ENCODE measurements around the gene CNTNAP2. TPM values are rescaled to one million over a fixed set of nuclear protein-coding genes. Genes with fewer than 3 reads are reported as not detected.

The CNTNAP2 gene
- total RNA-seq, 4 donors from 2014 or later: 0.25 to 0.89 (median 0.30) TPM; not detected in 1

- no peaks in the 10 kb centered on the region for H3K36me3 ChIP-seq
- DNase-seq (ENCODE audit: low spot score in 2 of 2): no peak
- TF ChIP-seq POLR2A (IDR thresholded peaks at IDR 0.05) (no peak), CTCF (IDR thresholded peaks at IDR 0.05) (no peak)
- WGBS: 87% methylated on average over 10 of the region's 10 CpGs
- H3K27ac ChIP-seq: no peak overlapping the region
- peaks cover 7% of the 10 kb centered on the region for H3K4me1 ChIP-seq
- no peaks in the 10 kb centered on the region for H3K9me3 ChIP-seq
- H3K27me3 ChIP-seq: no peaks in the 10 kb centered on the region
- no peak overlapping the region for H3K4me3 ChIP-seq
Observed at GRCh38 chr7:148261523-148261922, 2144.9 kb downstream of the CNTNAP2 start.

- DNase-seq (ENCODE audit: low spot score in 2 of 2): no peak
- 57% methylated on average over 12 of the region's 12 CpGs for WGBS
- Histone ChIP-seq H3K27ac (no peak overlapping the region), H3K4me1 (peaks cover 7% of the 10 kb centered on the region), H3K4me3 (peak overlapping the region; percentile 14), H3K36me3 (no peaks in the 10 kb centered on the region), H3K27me3 (peaks cover 1% of the 10 kb centered on the region), H3K9me3 (no peaks in the 10 kb centered on the region)
- TF ChIP-seq CTCF (IDR thresholded peaks at IDR 0.05) (no peak), POLR2A (IDR thresholded peaks at IDR 0.05) (no peak), EP300 (IDR thresholded peaks at IDR 0.05) (no peak), POLR2AphosphoS5 (IDR thresholded peaks at IDR 0.05) (no peak)
Observed at GRCh38 chr7:148261996-148262688, 2145.5 kb downstream of the CNTNAP2 start.

- TF ChIP-seq POLR2AphosphoS5 (IDR thresholded peaks at IDR 0.05) (no peak), CTCF (IDR thresholded peaks at IDR 0.05) (peak; percentile 48 to 90)
- H3K36me3 ChIP-seq: no peaks in the 10 kb centered on the region
- H3K4me1 ChIP-seq: peaks cover 7% of the 10 kb centered on the region
- H3K27me3 ChIP-seq: peaks cover 3% of the 10 kb centered on the region
- no peak overlapping the region for H3K27ac ChIP-seq
- WGBS: 8% methylated on average over 17 of the region's 18 CpGs
- peak; percentile 67 to 81 for DNase-seq (ENCODE audit: low spot score in 2 of 2)
- peak overlapping the region; percentile 14 for H3K4me3 ChIP-seq
- H3K9me3 ChIP-seq: no peaks in the 10 kb centered on the region
Observed at GRCh38 chr7:148262721-148263229, 2146.2 kb downstream of the CNTNAP2 start.

- DNase-seq (ENCODE audit: low spot score in 2 of 2): no peak
- Histone ChIP-seq H3K36me3 (no peaks in the 10 kb centered on the region), H3K27ac (no peak overlapping the region), H3K27me3 (peaks cover 3% of the 10 kb centered on the region), H3K4me3 (no peak overlapping the region), H3K4me1 (peaks cover 7% of the 10 kb centered on the region), H3K9me3 (no peaks in the 10 kb centered on the region)
- WGBS: 50% methylated on average over 7 of the region's 7 CpGs
- TF ChIP-seq CTCF (IDR thresholded peaks at IDR 0.05): peak in 1 of 2 donors; percentile 53
- TF ChIP-seq POLR2A (IDR thresholded peaks at IDR 0.05): no peak
Observed at GRCh38 chr7:148264933-148265557, 2148.4 kb downstream of the CNTNAP2 start.

- Histone ChIP-seq H3K4me3 (no peak overlapping the region), H3K4me1 (peaks cover 7% of the 10 kb centered on the region), H3K27ac (no peak overlapping the region), H3K36me3 (no peaks in the 10 kb centered on the region), H3K27me3 (peaks cover 6% of the 10 kb centered on the region), H3K9me3 (no peaks in the 10 kb centered on the region)
- WGBS: 64% methylated on average over 7 of the region's 7 CpGs
- TF ChIP-seq CTCF (IDR thresholded peaks at IDR 0.05): no peak
- TF ChIP-seq POLR2A (IDR thresholded peaks at IDR 0.05): no peak
- no peak for TF ChIP-seq POLR2AphosphoS5 (IDR thresholded peaks at IDR 0.05)
- no peak for TF ChIP-seq EP300 (IDR thresholded peaks at IDR 0.05)
- no peak for DNase-seq (ENCODE audit: low spot score in 2 of 2)
Observed at GRCh38 chr7:148265896-148266295, 2149.3 kb downstream of the CNTNAP2 start.

All from suprapubic skin (tissue), 4 donors.